Spleen (tissue), 7 donors: ENCODE data around the gene KIN.

Source experiments
- POLR2A ChIP-seq, 3 donors: fragments of 450-650 bp; IDR thresholded peaks; one replicate each; pipeline ENCODE4 v1.5.1; 2017; ENCODE audit warnings: antibody characterized with exemption in 3 of 3, mild to moderate bottlenecking in 1 of 3
- POLR2AphosphoS5 ChIP-seq, 3 donors: sonication (generic); formaldehyde crosslinking; IDR thresholded peaks; one replicate each; pipeline ENCODE4 v1.5.1; 2017; ENCODE audit warnings: antibody characterized with exemption in 3 of 3
- TF ChIP-seq, protein P1 (sequence below), 11 experiments: fragments of 200-600 bp in 7 of 11; fragments of 450-650 bp in 4 of 11; sonication (generic) in 4 of 11; IDR thresholded peaks in 8 of 11; conservative IDR thresholded peaks in 3 of 11; 1 replicate in 7 of 11; 2 replicates in 4 of 11; pipeline versions ENCODE4 v1.4.0 to v1.8.0; 2016 to 2021; ENCODE audit warnings: antibody characterized with exemption in 11 of 11, inconsistent platforms in 4 of 11, mild to moderate bottlenecking in 1 of 11
- donor health status: DM: no; HTN: no; CAD: no; lungs with moderate emphysema.
- donor health status: DM: no; HTN: no; CAD: no.
- donor health status: DM: no; HTN: no; CAD: no.

DNA sequence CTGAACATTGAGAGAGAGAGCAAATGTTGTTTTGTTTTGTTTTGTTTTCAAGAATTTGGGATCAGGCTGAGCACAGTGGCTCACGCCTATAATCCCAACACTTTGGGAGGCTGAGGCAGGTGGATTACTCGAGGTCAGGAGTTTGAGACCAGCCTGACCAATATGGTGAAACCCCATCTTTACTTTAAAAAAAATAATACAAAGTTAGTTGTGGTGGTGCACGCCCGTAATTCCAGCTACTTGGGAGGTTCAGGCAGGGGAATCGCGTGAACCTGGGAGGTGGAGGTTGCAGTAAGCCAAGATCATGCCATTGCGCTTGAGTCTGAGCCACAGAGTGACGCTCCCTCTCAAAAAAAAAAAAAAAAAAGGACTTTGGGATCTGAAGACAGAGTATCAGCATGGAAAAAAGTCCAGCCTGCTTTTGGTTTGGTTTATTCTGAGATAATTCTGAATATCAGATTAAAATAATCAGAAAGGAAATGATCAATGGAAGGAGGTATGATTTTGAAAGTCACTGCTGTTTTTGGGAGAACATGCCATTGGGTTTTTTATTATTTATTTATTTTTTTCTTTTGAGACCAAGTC lies 86.5 kb downstream of the KIN start:
- TF ChIP-seq POLR2AphosphoS5 (IDR thresholded peaks at IDR 0.05) (no peak), POLR2A (IDR thresholded peaks at IDR 0.05) (no peak)
- TF ChIP-seq, protein P1, sequence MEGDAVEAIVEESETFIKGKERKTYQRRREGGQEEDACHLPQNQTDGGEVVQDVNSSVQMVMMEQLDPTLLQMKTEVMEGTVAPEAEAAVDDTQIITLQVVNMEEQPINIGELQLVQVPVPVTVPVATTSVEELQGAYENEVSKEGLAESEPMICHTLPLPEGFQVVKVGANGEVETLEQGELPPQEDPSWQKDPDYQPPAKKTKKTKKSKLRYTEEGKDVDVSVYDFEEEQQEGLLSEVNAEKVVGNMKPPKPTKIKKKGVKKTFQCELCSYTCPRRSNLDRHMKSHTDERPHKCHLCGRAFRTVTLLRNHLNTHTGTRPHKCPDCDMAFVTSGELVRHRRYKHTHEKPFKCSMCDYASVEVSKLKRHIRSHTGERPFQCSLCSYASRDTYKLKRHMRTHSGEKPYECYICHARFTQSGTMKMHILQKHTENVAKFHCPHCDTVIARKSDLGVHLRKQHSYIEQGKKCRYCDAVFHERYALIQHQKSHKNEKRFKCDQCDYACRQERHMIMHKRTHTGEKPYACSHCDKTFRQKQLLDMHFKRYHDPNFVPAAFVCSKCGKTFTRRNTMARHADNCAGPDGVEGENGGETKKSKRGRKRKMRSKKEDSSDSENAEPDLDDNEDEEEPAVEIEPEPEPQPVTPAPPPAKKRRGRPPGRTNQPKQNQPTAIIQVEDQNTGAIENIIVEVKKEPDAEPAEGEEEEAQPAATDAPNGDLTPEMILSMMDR (IDR thresholded peaks at IDR 0.05 in 8 of 11, conservative IDR thresholded peaks at IDR 0.05 in 3 of 11), result no peak
